GM18951 (cell line): ENCODE results near the gene TFDP3.

Experiments
- POLR2A ChIP-seq: IDR thresholded peaks from 4 replicates; pipeline ENCODE4 v1.6.1; 2011; ENCODE audit warnings: mild to moderate bottlenecking; ENCODE audit not compliant: insufficient read length, insufficient read depth; ENCODE audit errors: extremely low read depth
- in situ Hi-C: fragments of 300-500 bp; cut with MboI; formaldehyde crosslinking; loops from one replicate; pipeline ENCODE4 v1.12.0; 2022; ENCODE audit warnings: low sequenced_read_pairs, mixed read lengths, inconsistent platforms; ENCODE audit not compliant: unreplicated experiment

Gene TFDP3

GRCh38 chrX:133175605-133176004 lies 42.5 kb downstream of the TFDP3 start:
- no peak for TF ChIP-seq POLR2A
- in situ Hi-C loops = no loop called here

DNA sequence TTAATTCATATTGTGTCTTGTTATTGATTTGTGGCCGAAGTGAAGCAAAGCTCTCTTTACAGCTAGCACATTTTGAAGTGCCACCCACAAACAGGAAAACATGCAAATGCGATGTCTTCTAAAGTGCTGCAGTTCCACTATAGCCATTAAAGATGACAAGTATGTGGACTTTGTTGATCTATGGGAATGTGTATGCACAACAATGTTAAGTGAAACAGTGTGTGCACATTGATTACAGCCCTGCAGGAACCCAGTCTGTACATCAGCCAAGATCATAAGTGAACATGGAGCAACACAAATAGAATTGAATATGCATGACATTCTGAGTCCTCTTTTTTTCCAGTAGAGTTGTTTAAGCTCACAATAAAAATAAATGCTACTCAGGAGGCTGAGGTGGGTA lies 43.0 kb downstream of the TFDP3 start:
- in situ Hi-C loops = no loop called here
- TF ChIP-seq POLR2A = no peak

DNA sequence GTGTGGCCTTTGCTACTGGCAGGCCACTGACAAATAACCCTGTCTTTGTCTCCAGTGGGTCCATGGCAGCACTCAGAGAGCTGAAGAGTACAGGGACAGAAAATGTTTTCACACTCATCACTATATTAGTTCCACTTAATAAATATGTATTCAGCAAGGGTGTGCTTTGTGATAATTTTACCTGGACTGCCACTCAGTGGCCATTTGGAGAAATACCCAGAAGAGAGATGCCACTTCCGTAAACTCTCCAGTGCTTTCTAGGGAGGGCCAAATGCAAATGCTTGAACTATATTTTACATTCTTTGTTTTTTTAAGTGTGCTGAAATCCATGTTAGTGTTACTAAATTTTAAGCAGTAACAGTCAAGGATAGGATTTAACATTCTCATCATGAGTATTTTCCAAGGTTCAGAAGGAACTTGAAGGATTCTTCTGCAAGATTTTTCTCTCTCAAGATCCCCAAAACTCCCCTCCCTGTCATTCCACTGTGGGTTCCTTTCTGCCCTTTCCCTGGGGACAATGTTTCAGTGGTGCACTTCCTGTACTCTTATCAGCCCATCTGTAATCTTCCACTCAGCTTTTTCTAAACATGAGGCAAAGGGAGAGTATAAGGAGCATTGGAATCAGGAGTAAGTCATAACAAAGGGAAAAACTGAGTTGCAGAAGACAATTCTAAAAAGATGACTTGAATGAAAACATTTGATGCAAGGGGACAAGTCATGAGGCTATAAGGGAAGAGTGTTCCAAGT lies 46.0 kb downstream of the TFDP3 start:
- in situ Hi-C loops = no loop called here
- TF ChIP-seq POLR2A = no peak
